Panc1 (cell line): ENCODE results near the gene MYO16.

Experiments used
- CTCF ChIP-seq: fragments of 450-650 bp; IDR thresholded peaks from 2 replicates; pipeline ENCODE4 v1.5.1; 2017; ENCODE audit warnings: mild to moderate bottlenecking
- POLR2AphosphoS5 ChIP-seq: IDR thresholded peaks from 2 replicates; pipeline ENCODE4 v1.6.1; 2012; ENCODE audit warnings: mild to moderate bottlenecking, low read depth, low read length, moderate library complexity
- REST ChIP-seq, 2 experiments: IDR thresholded peaks; 2 replicates each; pipeline ENCODE4 v1.6.1; 2011 to 2012; ENCODE audit warnings: low read depth in 2 of 2, control low read depth in 1 of 2, low read length in 1 of 2, mild to moderate bottlenecking in 1 of 2, moderate library complexity in 1 of 2; ENCODE audit not compliant: insufficient read depth in 1 of 2

GRCh38 chr13:108780706-108781105 is 151.3 kb downstream of the MYO16 start:
- TF ChIP-seq CTCF, result no peak
- no peak for TF ChIP-seq REST (IDR thresholded peaks at IDR 0.05; ENCODE audit: insufficient read depth in 1 of 2, low read depth in 2 of 2, low read length in 1 of 2)
- no peak for TF ChIP-seq POLR2AphosphoS5
